ENCODE results near the gene A2ML1.
"Not testable (repeated sequence)": the region's sequence is repeated elsewhere in the genome, so short reads cannot be mapped to it uniquely, and the experiment has no call there.

A2ML1 gene

DNA sequence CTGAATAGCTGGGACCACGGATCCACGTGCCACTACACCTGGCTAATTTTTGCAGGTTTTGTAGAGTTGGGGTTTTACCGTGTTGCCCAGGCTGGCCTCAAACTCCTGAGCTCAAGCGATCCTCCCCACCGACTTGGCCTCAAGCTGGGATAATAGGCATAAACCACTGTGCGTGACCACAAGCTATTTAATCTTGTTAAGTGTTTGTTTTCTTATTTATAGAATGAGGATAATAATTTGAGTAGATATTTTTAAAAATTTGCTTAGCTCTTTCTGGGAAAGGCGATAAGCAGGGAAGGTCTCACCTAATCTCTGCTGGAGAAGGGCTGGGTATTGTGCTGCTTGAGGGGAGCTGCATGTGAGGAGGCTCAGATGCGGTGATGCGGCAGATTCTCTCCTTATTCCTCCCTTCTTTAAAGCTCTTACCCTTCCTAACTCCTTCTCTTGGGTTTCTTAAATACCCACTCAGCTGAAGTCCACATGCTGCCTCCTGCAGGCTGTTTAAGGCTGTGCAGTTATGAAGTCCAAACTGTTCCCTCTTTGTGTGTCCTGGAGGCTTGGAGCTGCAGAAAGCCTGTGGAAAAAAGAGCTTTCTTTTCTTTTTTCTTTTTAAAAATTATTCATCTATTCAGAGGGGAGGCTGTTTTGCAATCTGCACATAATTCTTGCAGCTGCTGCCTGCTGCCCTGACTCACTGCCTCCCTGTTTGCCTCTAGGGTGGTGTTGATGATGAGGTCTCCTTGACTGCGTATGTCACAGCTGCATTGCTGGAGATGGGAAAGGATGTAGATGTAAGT is 37.9 kb downstream of the A2ML1 start:
- peak; percentile 84 for DNase-seq

GRCh38 chr12:8866429-8866828 is 44.0 kb downstream of the A2ML1 start:
- no peak for DNase-seq

GRCh38 chr12:8867009-8867408 is 44.6 kb downstream of the A2ML1 start:
- DNase-seq, result no peak

DNA sequence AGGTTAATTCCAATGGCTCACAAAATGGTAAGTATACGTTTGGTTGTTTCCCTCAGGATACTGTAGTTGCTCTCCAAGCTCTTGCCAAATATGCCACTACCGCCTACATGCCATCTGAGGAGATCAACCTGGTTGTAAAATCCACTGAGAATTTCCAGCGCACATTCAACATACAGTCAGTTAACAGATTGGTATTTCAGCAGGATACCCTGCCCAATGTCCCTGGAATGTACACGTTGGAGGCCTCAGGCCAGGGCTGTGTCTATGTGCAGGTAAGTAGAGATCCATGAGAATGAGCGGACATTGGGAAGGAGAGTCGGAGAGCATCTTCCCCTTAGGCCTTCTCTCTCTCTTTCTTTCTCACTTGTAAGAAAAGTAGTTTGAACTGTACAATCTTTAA is 45.4 kb downstream of the A2ML1 start:
- DNase-seq, result no peak

GRCh38 chr12:8870586-8870985 is 48.2 kb downstream of the A2ML1 start:
- no peak for DNase-seq

DNA sequence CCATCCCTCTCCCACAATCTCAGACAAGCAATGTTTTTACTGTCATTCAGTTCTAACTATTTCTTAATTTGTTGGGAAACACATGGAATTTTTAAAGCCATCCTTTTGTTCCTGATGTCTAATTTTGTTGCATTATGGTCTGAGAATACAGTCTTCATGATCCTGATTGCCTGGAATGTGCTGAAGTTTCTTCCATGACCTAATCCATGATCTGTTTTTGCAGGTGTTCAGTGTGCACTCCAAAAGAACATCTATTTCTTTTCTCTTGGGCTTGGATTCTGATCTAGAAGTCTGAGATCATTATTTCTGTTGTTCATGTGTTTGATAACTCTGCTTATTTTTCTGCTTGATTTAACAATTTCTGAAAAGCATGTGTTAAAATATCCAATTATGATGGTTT is 48.6 kb downstream of the A2ML1 start:
- DNase-seq, result no peak

- DNase-seq, result no peak
Measured at GRCh38 chr12:8876887-8877286, 54.5 kb downstream of the A2ML1 start.

DNA sequence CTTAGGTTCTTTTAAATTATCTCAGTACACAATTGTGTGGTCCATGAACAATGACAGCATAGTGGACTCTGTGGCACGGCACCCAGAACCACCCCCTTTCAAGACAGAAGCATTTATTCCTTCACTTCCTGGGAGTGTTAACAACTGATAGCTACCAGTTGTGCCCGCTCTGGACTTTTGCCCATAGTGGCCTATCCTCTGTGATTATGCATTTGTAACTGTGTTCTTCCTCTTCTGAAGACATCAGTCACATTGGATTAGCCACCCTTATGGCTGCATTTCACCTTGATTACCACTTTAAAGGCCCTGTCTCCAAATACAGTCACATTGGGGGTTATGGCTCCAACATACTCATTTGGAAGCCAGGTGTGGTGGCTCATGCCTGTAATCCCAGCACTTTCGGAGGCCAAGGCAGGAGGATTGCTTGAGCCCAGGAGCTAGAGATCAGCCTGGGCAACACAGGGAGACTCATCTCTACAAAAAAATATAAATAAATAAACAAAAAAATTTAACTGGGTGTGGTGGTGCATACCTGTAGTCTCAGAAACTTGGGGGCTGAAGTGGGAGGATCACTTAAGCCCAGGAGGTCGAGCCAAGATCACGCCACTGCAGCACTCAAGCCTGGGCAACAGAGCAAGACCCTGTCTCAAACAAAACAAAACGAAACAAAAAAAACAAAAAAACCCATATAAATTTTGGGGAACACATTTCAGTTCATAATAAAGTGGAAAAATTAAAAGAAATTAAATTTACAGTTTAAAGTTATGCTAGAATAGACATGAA is 64.3 kb downstream of the A2ML1 start:
- no peak for DNase-seq

- no peak for DNase-seq
Measured at GRCh38 chr12:8887285-8887715, 64.9 kb downstream of the A2ML1 start.

GRCh38 chr12:8890313-8891085 is 68.1 kb downstream of the A2ML1 start:
- DNase-seq, result peak; percentile 72

GRCh38 chr12:8891976-8892375 is 69.6 kb downstream of the A2ML1 start:
- no peak for DNase-seq

- DNase-seq, result no peak
Measured at GRCh38 chr12:8894378-8894777, 72.0 kb downstream of the A2ML1 start.

- no peak for DNase-seq
Measured at GRCh38 chr12:8894986-8895385, 72.6 kb downstream of the A2ML1 start.

GRCh38 chr12:8897081-8897480 is 74.7 kb downstream of the A2ML1 start:
- DNase-seq, result no peak

GRCh38 chr12:8899830-8900229 is 77.4 kb downstream of the A2ML1 start:
- no peak for DNase-seq

DNA sequence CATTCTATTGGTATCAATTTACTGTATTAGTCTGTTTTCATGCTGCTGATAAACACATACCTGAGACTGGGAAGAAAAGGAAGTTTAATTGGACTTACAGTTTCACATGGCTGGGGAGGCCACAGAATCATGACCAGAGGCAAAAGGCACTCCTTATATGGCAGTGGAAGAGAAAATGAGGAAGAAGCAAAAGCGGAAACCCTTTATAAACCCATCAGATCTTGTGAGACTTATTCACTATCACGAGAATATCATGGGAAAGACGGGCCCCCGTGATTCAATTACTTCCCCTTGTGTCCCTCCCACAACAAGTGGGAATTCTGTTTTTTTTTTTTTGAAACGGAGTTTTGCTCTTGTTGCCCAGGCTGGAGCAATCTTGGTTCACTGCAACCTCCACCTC is 80.3 kb downstream of the A2ML1 start:
- DNase-seq, result not testable (repeated sequence)

DNA sequence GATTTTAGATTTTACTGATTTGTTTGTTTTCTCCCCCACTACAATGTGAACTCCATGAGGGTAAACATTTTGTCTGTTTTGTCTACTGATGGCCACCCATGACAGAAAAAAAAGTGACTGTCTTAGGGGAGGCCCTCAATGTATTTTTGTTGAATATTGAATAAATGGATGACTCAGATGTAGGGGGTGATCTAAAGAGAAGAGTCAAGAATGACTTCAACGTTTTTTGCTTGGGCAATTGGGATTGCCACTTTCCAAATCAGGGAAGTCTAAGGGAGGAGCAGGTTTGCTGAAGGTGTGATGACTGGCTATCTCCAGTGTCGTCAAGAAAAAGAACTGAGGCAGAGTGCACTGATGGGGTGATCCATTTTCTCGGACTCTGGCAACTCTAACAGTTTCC is 81.2 kb downstream of the A2ML1 start:
- DNase-seq, result no peak

DNA sequence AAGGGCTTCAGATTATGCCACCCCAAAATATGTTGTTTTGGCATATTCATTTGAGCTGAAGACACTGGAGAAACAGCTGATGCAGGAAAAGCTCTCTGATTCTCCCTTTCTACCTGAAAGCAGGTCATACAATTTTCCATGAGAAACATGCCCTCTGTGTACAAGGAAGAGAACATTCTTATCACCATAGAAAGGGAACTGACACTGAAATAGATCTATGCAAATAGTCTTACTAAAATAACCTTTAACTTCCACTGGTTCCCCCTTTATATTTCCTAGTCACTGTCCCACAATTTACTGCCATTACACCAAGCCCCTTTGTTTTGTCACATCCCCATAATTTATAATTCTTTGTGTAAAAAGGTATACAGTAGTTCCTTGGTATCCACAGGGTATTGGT is 82.2 kb downstream of the A2ML1 start:
- DNase-seq, result no peak

GRCh38 chr12:8905546-8905945 is 83.1 kb downstream of the A2ML1 start:
- peak; percentile 90 for DNase-seq

DNA sequence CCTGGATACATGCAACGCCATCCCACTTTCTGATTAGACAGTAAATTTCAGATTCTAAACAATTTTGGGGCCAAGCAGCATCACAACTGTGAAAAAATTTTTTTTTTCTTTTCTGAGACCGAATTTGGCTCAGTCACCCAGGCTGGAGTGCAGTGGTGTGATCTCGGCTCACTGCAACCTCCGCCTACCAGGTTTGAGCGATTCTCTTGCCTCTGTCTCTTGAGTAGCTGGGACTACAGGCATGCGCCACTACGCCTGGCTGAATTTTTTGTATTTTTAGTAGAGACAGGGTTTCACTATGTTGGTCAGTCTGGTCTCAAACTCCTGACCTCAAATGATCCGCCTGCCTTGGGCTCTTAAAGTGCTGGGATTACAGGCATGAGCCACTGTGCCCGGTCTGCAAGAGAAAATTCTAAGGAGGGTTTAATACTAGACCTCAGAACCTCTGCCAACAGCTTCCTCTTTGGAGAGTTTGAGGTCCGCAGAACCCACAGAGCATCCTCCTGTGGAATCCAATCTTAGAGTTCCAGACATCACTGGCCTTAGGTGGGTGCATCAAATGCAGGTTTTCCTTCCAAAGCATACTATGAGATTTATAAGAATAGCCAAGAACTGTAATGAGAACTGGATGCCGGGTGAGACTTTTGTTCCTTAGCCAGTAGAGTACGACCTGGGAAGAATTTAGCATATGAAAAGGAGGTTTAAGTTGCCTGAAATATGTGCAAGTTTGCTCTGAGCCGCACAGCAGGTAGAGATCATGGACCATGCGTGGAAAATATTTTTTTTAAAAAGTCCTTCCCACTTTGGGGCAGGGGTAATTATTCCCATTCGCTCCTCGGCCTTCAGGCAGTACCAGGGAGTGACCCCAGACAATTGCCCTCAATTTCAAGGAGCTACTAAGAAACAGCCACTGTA is 84.1 kb downstream of the A2ML1 start:
- DNase-seq, result no peak

GRCh38 chr12:8907513-8907912 is 85.1 kb downstream of the A2ML1 start:
- no peak for DNase-seq

- DNase-seq, result no peak
Measured at GRCh38 chr12:8909752-8910151, 87.3 kb downstream of the A2ML1 start.

All from islet precursor cell (in vitro differentiated cells).